ENCODE measurements around the gene AKAP12.
"Not testable (repeated sequence)": the region's sequence is repeated elsewhere in the genome, so short reads cannot be mapped to it uniquely, and the experiment has no call there.

Gene AKAP12

DNA sequence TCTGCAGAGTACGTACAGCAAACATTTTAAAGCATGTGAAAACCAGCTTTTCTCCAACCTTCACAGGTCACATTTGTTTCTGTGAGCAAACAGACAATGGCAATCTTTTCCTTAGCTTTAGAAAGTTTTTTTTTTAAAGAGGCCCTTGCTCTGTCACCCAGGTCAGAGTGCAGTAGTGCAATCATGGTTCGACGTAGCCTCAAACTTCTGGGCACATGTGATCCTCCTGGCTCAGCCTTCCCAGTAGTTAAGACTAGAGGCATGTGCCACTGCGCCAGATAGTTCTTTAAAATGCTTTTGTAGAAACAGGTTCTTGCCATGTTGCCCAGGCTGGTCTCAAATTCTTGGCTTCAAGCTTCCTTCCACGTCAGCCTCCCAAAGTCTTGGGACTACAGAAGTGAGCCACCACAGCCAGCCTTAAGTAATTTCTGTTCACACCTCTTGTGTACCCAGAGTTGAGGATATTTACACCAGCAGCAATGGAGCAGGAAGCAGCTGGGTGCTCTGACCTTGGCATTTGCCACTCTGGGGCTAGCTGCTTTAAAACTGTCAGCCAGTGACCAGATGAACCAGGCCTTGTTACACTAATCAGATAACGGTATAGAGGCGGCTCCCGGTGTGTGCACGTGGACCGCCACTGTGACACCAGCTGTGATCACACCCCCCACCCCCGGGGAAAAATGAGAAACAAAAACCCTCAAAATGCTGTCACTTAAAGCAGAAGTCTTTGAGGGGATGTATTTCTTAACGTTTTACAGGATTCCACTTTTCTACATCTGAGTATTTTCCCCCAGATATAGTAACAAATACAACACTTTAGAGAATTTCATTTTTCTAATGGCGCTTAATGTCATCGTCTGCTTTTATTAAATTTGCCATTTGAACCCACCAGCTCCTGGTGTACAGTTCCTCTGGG is 71.3 kb downstream of the AKAP12 start:
- DNase-seq (ENCODE audit: low spot score), result no peak

DNA sequence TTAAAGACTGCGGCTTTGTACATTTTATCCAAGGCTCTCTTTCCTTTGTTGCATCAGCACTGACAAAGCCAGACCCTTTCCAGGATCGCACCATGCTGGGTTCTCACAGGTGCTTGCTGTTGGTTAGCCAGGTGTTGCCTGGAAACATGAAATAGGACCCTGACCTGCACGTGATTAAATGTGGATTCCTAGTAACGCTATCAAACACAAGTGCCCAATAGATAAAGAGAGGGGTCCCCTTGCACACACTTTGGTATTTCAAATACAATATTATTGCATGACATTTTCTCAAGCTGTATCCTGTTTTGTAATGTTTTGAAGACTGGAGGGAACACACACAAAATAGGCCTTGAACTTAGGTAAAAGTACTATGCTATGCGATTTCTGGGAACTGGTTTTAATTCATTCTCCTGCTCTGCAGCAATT is 73.3 kb downstream of the AKAP12 start:
- DNase-seq (ENCODE audit: low spot score), result no peak

DNA sequence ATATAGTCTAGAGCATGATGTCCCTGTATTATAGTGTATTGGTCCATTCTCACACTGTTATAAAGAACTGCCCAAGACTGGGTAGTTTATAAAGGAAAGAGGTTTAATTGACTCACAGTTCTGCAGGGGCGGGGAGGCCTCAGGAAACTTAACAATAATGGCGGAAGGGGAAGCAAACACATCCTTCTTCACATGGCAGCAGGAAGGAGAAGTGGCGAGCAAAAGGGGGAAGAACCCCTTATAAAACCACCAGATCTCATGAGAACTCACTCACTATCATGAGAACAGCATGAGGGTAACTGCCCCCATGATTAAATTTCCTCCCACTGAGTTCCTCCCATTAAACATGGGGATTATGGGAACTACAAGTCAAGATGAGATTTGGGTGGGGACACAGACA is 75.9 kb downstream of the AKAP12 start:
- not testable (repeated sequence) for DNase-seq (ENCODE audit: low spot score)

DNA sequence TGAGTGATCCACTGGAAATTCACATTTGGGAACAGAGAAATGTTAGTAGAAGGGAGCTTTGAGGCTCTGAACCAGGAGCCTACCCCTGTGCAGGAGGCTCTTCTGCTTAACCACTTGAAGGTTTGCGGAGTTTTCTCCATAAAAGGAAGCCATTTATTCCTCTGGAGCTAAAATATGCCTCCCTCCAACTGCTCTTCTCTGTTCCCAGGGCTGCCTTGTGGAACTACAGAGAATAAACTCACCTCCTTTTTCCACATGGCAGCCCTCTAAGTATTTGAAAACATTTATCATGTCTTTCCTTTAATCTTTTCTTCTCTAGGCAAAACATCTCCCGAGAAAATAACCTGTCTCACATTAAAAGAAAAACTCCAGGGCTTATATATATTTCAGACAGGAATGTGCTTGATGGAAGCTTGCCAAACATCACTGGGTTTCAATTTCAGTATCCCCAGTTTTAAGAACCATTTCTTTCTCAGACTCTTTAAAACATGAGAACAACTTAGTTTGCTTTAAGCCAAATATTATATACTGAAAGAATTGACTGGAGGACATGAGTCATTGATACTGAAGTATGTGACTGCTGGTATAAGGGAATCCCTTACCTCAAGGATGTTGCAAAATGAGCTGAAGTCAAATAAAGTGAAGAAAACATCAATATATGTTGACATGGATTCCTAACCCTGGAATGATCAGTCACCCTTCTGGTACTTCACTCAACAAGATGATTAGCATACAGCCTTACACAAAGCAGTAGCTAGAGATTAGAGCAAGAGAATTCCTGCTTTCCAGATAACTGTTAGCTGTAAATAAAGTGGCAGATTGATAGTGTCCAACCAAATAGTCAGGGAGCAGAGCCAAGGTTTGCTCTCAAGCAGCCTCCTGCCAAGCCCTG is 77.6 kb downstream of the AKAP12 start:
- no peak for DNase-seq (ENCODE audit: low spot score)

DNA sequence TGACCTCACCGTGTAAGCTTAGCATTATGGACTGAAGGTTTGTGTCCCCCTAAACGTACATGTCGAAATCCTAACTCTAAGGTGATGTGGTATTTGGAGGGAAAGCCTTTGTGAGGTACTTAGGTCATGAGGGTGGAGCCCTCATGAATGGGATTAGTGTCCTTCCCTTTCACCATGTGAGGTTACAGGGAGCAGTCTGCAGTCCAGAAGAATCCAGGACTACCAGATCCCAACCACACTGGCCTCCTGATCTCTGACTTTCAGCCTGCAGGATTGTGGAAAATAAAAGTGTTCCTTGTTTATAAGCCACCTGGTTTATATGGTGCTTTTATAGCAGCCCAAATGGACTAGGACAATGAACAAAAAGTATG is 78.2 kb downstream of the AKAP12 start:
- no peak for DNase-seq (ENCODE audit: low spot score)

DNA sequence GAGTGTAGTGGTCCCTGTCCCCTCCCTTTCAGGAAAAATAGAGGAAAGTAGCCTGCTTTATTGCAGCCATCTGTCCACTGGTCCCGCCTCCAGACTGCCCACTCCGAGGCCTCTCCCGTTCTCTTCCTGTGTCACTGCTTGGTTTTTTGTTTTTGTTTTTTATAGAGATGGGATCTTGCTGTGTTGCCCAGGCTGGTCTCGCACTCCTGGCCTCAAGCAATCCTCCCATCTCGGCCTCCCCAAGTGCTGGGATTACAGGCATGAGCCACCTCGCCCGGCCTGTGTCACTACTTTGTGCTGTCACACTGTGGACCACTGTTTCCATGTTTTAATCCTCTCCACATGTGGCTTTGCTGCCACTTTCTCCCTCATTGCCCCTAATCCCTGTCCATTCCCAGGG is 80.4 kb downstream of the AKAP12 start:
- no peak for DNase-seq (ENCODE audit: low spot score)

DNA sequence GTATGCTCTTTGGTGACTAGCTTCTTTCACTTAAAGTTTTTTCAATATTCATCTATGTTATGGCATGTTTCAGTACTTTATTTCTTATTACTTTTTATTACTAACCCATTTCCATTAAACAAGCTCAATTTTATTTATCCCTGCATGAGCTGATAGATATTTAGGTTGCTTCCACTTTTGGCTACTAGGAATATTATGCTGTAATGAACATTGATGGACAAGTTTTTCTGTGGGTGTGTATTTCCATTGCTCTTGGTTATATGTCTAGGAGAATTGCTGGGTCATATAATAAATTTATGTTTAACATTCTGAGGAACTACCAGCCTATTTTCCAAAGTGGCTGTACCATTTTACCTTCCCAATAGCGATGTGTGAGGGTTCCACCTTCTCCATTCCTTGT is 81.7 kb downstream of the AKAP12 start:
- DNase-seq (ENCODE audit: low spot score), result no peak

DNA sequence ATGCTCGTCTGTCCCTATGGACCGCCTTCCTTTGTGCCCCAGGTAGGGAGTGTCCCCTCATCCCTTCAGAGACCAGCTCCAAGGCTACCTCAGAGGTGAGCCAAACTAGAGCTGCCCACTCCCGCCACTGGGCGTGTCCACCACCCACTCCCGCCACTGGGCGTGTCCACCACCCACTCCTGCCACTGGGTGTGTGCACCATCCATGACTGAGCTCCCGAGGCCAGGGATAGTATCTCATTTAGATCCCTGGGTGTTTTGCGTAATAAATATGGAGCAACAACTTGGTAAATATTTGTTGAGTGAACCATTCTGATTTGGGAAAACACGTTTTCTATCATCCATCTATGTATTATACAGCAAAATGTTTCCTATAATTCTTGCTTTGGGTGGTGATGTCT is 82.8 kb downstream of the AKAP12 start:
- DNase-seq (ENCODE audit: low spot score), result no peak

DNA sequence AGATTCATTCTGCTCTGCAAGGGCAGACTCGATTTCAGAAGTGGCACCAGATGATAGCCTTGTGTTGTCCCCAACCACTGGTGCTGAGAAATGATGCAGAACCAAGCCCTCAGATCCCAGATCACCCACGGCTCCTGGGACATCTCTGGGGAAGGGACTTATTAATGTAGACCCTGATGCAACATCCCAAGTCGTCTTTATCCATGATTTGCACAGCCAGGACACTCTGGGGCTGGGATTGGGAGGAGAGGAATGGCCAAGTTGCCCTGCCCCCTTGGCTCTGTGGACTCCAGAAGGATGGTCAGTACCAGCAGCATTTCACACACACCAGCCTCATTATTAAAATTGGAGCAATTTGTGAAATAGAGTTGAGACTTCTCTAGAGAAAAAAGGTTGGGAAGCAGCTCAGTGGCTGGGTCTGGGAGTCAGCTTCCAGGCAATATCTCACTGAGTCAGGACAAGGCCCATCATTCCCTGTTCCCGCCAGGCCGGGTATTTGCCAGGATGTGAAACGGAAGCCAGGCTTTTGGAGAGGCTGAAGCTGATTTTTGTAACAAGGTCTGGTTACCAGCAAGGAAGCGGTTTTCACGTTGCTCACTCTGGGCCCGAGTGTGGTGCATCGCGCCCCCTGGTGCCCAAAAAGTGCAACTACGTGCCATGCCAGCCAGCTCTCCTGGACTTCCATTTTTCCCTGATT is 84.2 kb downstream of the AKAP12 start:
- peak; percentile 75 for DNase-seq (ENCODE audit: low spot score)

DNA sequence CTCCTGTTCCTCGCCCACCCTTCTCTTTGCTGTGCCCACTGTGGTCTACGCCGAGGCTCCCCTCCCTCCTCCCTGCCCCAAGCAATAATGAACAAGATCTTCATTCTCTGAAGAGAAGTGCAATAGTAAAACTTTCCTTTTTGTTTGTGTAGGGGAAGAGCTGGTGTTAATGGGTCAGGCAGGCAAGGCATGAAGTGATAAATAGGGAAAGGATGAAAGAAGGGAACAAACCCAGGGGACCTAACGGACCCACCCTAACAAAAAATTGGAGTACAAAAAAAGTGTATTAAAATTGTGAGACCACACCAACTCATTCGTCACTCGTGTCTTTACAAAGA is 84.7 kb downstream of the AKAP12 start:
- no peak for DNase-seq (ENCODE audit: low spot score)

DNA sequence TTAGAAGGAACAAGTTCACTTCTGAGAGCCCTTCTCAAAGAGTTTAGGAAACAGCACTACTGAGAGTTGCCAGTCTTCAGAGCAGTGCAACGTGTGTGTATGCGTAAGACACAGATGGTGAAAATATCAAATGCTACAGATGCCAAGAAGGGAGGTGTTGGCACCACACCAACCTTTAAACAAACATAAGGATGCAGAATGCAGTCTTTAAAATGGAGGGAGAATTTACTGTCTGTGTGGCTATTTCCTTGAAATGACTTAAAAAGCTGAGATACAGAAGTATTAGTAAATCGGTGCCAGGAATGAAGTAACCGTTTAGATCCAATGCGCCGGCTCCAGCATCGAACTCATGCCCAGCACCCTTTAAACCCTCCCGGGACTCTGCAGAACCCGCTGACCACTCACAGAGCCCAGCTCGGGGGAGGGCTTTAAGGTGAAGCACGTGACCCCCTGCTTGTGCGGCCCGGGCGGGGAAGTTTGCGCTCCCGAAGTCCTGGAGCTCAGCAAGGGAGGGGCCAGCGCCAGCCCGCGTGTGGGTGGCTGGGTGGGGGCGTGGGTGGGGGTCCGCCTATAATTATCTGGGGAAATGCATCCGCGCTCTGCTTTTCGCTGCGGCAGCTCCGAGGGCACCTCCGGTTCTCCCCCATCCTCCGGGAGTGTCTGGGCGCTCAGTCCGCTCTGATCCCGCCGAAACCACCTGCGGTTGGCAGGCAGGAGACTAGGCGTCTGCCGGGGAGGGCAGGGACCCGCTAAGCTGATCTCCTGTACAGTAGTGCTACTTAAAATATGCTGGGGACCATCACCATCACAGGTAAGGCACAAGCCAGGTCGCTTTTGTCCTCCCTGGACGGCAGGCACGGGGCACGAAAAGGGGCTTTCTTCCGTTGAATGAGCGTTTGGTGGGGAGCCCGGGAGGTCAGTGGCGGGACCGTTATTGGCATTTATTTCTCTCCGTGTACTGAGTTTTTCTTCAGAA is 85.6 kb downstream of the AKAP12 start:
- no peak for DNase-seq (ENCODE audit: low spot score)

DNA sequence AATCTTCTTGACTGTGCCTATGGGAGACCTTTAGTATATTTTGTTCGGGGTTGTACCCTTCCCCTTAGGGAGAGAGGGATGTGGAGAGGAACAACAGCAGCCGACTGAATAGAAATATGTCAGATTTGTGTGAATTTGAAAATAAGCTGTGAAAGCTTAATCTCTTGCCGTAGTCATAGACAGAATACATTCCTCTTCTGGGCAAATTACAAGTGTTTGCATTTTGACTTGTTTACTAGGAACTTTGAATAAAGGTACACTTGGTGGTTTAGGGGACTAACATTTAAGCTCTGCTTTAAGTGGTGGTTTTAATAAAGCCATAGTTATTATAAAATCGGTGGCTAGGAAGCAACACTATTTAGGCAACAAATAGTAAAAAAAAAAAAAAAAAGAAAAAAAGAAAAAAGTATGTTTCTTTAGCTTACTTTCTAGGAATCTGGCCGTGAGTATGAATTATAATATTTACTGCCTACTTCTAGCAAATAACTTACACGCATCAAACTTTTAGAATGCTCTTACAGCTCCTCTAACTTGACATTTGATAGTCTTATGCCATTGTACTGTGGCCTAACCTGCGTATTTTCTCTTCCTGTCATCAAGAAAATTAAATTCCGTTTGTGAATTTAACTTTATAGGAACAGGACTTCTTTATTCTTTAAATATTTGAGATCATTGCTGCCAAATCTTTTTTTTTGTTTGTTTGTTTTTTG is 86.5 kb downstream of the AKAP12 start:
- no peak for DNase-seq (ENCODE audit: low spot score)

DNA sequence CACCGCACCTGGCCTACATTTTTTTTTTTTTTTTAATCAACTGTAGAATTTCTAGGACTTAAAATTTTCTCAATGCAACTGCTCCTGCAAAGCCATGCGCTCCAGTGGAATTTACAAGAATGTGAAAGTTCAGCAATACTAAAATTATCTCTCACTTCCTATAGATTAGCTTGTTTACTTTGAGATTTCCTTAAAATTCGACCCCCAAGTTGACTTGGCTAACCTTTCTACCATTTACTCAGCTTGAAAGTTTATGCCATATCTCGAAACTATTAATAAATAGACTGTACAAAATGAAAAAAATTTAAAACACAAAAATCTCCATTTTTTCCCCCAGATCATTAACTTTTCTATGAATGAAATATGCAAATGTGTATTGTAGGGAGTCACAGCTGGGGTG is 87.3 kb downstream of the AKAP12 start:
- no peak for DNase-seq (ENCODE audit: low spot score)

DNA sequence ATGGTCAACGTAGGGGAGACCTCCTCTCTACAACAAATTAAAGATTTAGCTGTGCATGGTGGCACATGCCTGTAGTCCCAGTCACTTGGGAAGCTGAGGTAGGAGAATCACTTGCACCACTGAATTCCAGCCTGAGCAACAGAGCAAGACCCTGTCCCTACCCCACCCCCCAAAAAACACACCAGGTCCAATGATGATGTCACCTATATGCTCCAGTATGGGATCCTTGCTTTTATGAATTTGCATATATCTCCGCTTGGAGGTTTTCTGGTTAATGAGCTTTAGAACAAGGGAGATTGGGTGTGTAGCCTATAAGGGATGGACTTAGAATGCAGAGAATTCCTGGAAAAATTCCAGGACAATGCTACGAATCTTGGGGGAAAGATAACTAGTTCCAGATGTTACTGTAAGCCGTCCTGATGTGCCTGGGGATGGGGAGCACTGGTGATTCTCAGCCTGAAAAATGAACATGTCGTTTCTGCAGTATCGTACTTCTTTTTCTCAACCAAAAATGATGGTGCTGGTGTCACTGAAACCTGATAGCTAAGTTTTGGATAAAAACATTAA is 90.4 kb downstream of the AKAP12 start:
- no peak for DNase-seq (ENCODE audit: low spot score)

DNA sequence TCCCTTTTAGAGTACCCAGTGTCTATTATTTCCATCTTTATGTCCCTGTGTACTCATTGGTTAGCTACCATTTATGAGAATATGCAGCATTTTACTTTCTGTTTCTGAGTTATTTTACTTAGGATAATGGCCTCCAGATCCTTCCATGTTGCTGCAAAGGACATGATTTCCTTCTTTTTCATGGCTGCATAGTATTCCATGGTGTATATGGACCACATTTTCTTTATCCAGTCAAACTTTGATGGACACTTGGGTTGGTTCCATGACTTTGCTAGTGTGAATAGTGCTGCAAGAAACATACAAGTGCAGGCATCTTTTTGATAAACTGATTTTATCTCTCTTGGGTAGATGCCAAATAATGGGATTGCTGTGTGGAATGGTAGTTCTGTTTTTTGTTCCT is 96.2 kb downstream of the AKAP12 start:
- DNase-seq (ENCODE audit: low spot score), result no peak

DNA sequence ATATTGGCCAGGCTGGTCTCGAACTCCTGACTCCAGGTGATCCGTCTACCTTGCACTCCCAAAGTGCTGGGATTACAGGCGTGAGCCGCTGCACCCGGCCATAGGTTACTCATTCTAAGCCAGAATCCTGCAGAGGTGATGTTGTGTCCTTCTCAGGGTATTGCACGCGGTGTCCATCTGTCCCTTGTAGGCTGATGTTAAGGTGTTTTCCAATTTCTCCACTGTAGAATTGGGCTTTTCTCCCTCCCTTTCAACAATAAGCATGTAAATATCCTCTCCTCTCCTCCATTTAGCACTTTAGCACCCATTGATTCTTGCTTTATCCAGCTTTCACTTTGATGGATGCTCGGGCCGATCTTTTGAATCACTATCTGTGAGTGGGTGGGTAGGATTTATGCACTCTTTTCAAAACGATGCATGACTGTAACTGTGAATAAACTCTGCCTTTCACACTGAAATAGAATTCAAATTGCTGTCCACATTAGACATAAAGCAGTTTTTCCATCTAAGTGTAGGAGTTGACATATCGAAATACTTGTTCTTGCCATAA is 99.0 kb downstream of the AKAP12 start:
- DNase-seq (ENCODE audit: low spot score), result no peak

DNA sequence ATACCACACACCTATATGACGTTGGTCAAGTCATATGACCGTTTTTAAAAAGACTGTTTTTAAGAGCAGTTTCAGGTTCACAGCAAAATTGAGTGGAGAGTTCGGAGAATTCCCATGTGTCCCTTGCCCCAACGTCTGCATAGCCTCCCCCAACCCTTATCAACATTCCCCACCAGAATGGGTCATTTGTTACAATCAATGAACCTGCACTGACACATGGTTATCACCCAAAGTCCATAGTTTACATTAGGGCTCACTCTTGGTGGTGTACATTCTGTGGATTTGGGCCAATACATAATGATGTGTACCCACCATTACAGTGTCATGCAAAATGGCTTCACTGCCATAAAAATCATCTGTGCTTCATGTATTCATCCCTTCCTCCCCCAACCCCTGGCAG is 99.6 kb downstream of the AKAP12 start:
- no peak for DNase-seq (ENCODE audit: low spot score)

DNA sequence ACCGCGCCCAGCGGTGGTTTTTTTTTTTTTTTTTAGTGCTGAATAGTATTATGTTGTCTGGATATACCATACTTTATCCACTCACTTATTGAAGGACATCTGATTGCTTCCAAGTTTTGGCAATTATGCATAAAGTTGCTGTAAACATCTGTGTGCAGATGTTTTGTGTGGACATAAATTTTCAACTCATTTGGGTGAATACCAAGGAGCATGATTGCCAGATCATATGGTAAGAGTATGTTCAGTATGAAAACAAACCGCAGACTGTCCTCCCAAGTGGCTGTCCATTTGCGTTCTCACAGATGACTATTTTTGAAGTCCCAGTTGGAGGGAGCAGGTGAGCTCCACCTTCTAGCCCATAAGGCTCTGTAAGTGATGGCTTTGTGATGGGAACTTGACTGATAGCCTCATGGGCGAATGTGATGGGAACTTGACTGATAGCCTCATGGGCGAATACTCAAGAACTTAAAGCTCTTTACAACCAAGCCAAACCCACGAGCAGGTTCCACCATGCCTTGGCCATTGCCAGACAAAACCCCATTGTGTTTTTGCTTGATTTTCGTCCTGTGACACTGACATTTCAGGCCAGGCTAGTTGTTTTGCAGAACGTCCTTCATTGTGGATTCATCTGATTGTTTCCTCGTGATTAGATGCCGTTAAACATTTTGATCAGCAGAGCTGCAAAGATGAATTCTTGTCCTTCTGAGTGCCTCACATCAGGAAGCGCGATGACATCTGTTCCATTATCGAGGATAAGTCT is 100.6 kb downstream of the AKAP12 start:
- no peak for DNase-seq (ENCODE audit: low spot score)

DNA sequence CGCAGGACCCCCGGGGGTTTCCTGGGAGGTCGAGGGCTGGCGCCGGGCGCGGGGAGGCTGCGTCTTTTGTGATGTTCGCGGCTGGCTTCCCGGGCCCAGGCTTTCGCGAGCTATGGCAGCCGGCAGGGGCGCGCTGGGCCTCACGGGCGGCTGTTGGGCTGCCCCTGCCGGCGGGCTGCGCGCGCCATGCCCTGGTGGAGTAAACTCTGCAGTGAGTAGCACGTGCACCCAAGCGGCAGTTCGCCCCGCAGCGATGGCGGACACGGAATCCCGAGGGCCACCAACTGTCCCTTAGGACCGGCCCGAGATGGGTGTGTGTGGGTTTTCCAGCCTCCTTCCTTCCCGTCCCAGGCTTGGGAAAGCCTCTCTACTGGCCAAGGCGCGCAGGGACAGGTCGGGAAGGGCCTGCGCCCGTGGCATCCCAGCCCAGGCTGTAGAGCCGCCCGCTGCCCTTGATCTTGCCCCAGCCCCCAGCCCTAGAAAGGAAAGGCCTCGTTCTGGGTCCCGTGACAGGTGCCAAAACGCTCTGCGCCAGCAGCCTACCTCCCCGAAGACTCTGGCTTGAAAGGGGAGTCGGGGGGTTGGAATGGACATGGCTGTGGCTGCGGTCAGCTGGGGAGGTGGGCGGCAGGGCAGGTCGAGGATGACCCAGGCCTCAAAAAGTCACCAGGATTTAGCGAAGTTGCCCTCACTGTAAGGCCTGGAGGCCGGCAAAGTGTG is 101.9 kb downstream of the AKAP12 start:
- DNase-seq (ENCODE audit: low spot score), result no peak
